ENCODE data around the gene CDK2. TPM values are rescaled to one million over a fixed set of nuclear protein-coding genes. Genes with fewer than 3 reads are reported as not detected.

CDK2 gene
- total RNA-seq, 8 experiments from 2014 or later = 6.0 to 43.0 (median 15.8) TPM

- H3K4me3 ChIP-seq = peak overlapping the region; percentile 88 to 100 (median 99)
- in situ Hi-C loops (cut with MboI; ENCODE audit: low pct_unique_long_range_greater_than_20kb in 2 of 9, low sequenced_read_pairs in 9 of 9, unreplicated experiment in 9 of 9) = no loop called here
- H3K27ac ChIP-seq = peak overlapping the region; percentile 89 to 92
- peak; percentile 66 to 86 (median 79) for ATAC-seq (replicated peaks in 6 of 8)
- H3K4me1 ChIP-seq (replicated peaks in 1 of 2) = peaks cover 4 to 11% of the 10 kb centered on the region in 2 donors
- 0 to 26% (median 4%) methylated on average over 1 to 13 of the region's 44 CpGs; no CpG with 5 or more reads in 1 of the 10 experiments for WGBS, 10 experiments
Observed at GRCh38 chr12:56007564-56008559, 41.2 kb downstream of the CDK2 start.

DNA sequence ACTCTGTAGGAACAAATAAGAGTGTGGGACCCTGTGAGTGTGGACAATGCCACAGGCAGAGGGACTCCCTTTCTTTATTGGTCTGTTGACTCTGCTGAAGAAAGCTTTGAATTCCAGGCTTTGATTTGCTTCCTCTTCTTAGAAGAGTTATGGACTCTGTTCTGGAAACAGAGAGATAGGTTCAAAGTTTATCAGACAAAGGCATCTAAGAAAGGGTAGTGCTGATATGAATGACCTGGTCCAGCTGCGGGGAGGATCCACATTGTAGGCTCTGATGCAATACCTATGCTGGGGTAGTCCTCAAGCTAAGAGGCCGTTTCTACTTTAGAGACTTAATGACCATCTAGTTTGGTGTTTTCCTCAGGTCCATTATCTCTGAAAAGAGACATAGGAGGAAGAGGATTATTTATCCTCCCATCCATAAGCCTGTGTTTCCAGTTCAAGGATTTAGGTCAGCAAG is 43.5 kb downstream of the CDK2 start:
- in situ Hi-C loops (cut with MboI; ENCODE audit: low pct_unique_long_range_greater_than_20kb in 2 of 9, low sequenced_read_pairs in 9 of 9, unreplicated experiment in 9 of 9) = no loop called here
- H3K4me1 ChIP-seq (replicated peaks in 1 of 2) = peaks cover 4 to 11% of the 10 kb centered on the region in 2 donors
- no peak for ATAC-seq (replicated peaks in 6 of 8)
- no peak overlapping the region for H3K4me3 ChIP-seq
- WGBS, 10 experiments = 0 to 85% (median 63%) methylated on average over 1 to 2 of the region's 2 CpGs; no CpG with 5 or more reads in 4 of the 10 experiments
- H3K27ac ChIP-seq = no peak overlapping the region

GRCh38 chr12:56011509-56012090 is 45.0 kb downstream of the CDK2 start:
- peaks cover 4 to 11% of the 10 kb centered on the region in 2 donors for H3K4me1 ChIP-seq (replicated peaks in 1 of 2)
- ATAC-seq (replicated peaks in 6 of 8) = no peak
- H3K27ac ChIP-seq = no peak overlapping the region
- no peak overlapping the region for H3K4me3 ChIP-seq
- 67 to 100% (median 100%) methylated on average over 1 to 2 of the region's 2 CpGs; no CpG with 5 or more reads in 1 of the 10 experiments for WGBS, 10 experiments
- in situ Hi-C loops (cut with MboI; ENCODE audit: low pct_unique_long_range_greater_than_20kb in 2 of 9, low sequenced_read_pairs in 9 of 9, unreplicated experiment in 9 of 9) = no loop called here

GRCh38 chr12:56013482-56013881 is 46.9 kb downstream of the CDK2 start:
- no peak for ATAC-seq (replicated peaks in 6 of 8)
- H3K27ac ChIP-seq = no peak overlapping the region
- peaks cover under 1 to 7% of the 10 kb centered on the region in 2 donors for H3K4me1 ChIP-seq (replicated peaks in 1 of 2)
- in situ Hi-C loops (cut with MboI; ENCODE audit: low pct_unique_long_range_greater_than_20kb in 2 of 9, low sequenced_read_pairs in 9 of 9, unreplicated experiment in 9 of 9) = no loop called here
- H3K4me3 ChIP-seq = no peak overlapping the region
- 90 to 100% (median 99%) methylated on average over 1 to 4 of the region's 5 CpGs; no CpG with 5 or more reads in 6 of the 10 experiments for WGBS, 10 experiments

DNA sequence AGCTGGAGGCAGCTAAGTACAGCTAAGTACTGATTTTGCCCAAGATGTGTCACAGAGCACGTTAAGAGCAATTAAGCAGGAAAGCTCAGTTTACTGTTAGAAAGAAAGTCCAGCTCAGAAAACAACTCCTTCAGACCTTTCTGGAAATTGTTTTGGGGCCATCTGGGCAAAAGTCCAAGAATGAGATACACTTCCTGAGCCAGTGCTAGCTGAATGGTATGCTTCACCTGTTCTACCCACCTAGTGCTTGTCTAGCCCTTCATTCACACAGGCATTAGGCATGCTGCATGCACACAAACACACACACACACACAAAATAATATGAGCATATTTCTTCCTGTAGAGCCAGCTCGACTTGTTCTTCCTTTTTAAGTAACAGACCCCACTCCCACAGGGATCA is 47.6 kb downstream of the CDK2 start:
- no peak overlapping the region for H3K27ac ChIP-seq
- H3K4me3 ChIP-seq = no peak overlapping the region
- peaks cover 0 to 7% of the 10 kb centered on the region in 2 donors for H3K4me1 ChIP-seq (replicated peaks in 1 of 2)
- ATAC-seq (replicated peaks in 6 of 8) = no peak
- WGBS, 10 experiments = 41 to 100% (median 71%) methylated on average over 1 to 2 of the region's 2 CpGs; no CpG with 5 or more reads in 2 of the 10 experiments
- in situ Hi-C loops (cut with MboI; ENCODE audit: low pct_unique_long_range_greater_than_20kb in 2 of 9, low sequenced_read_pairs in 9 of 9, unreplicated experiment in 9 of 9) = no loop called here

DNA sequence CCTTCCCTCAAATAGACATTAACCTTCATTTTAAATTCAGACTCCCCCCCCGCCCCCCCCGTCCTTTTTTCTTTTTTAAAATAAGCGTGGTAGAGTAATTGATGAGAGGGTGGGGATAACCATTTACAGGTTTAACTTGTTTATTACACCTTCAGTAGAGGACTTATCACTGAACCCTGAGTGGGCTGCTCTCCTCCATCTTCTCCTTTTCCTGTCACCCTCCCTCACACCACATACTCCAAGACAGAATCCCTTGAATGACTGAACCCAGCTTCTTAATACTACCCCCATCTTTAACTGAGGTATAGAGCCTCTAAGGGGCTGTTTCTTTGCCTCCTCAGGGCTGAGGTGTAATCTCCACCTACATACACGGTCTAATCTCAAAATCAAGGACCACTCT is 50.6 kb downstream of the CDK2 start:
- peaks cover 7 to 13% of the 10 kb centered on the region in 2 donors for H3K4me1 ChIP-seq (replicated peaks in 1 of 2)
- 61 to 94% (median 83%) methylated on average over 1 to 3 of the region's 4 CpGs; no CpG with 5 or more reads in 7 of the 10 experiments for WGBS, 10 experiments
- no peak overlapping the region for H3K27ac ChIP-seq
- no peak for ATAC-seq (replicated peaks in 6 of 8)
- in situ Hi-C loops (cut with MboI; ENCODE audit: low pct_unique_long_range_greater_than_20kb in 2 of 9, low sequenced_read_pairs in 9 of 9, unreplicated experiment in 9 of 9) = no loop called here
- H3K4me3 ChIP-seq = no peak overlapping the region

- Histone ChIP-seq H3K4me3 (no peak overlapping the region), H3K27ac (no peak overlapping the region), H3K4me1 (replicated peaks in 1 of 2) (peaks cover 19 to 24% of the 10 kb centered on the region in 2 donors)
- in situ Hi-C loops (cut with MboI; ENCODE audit: low pct_unique_long_range_greater_than_20kb in 2 of 9, low sequenced_read_pairs in 9 of 9, unreplicated experiment in 9 of 9) = no loop called here
- ATAC-seq (replicated peaks in 6 of 8) = no peak
- 60 to 100% (median 86%) methylated on average over 1 of the region's 1 CpG; no CpG with 5 or more reads in 4 of the 10 experiments for WGBS, 10 experiments
Observed at GRCh38 chr12:56018356-56018755, 51.7 kb downstream of the CDK2 start.

DNA sequence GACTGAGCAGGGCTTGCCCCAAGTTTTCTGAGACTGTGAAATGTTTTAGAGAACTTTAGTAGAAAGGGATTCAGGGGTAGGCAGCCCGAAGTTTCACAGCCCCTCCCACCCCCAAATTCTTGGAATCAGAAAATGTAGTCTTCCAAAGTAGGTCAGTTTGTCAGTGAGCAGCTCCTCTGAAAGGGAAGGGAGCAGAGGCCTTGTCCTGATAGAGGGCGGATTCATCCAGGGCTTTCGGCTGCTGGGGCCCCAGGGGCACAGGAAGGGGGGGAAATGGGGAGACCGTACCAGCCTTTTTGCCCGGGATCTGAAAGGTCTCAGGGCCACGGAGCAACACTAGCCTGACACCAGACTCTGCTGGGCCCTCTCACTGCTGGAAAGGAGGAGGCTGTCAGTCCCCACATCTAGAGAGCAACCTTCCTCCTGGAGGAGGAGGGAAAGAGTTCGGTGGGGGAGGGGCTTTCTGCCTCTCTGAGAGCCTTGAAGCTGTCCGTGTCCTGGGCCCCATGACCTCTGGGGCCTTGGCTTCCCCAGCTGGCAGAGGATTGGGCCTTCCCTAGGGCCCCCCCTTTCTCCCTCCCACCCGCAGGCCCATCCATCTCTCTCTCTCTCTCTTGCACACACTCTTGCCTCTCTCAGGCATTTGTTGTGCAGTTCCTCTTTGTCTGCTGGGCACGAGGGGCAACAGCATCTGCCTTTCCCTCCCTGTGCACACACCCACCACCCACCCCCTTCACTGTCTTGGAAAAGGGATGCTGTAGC is 54.0 kb downstream of the CDK2 start, which contains the start of gene IKZF4:
TSS of gene IKZF4 (plus strand) at position 621 of the 762 bp plus-strand sequence. CDS start 451 bp downstream, outside the sequence.
- Histone ChIP-seq H3K4me3 (peak within 1 kb of the TSS; percentile 40 to 52 (median 45)), H3K4me1 (replicated peaks in 1 of 2) (peaks cover 23 to 32% of the 10 kb centered on the region in 2 donors), H3K27ac (peak within 1 kb of the TSS; percentile 92 to 93)
- in situ Hi-C loops (cut with MboI; ENCODE audit: low pct_unique_long_range_greater_than_20kb in 2 of 9, low sequenced_read_pairs in 9 of 9, unreplicated experiment in 9 of 9) = no loop called here
- 0 to 20% (median 6%) methylated on average over 1 to 2 of the region's 10 CpGs; no CpG with 5 or more reads in 6 of the 10 experiments for WGBS, 10 experiments
- ATAC-seq (replicated peaks in 6 of 8) = peak in 5 of 8 experiments; percentile 76 to 80 (median 79)

GRCh38 chr12:56021889-56022497 is 55.4 kb downstream of the CDK2 start:
- Histone ChIP-seq H3K27ac (peak overlapping the region; percentile 92 to 93), H3K4me1 (replicated peaks in 1 of 2) (peaks cover 23 to 32% of the 10 kb centered on the region in 2 donors), H3K4me3 (peak overlapping the region; percentile 40 to 52 (median 45))
- in situ Hi-C loops (cut with MboI; ENCODE audit: low pct_unique_long_range_greater_than_20kb in 2 of 9, low sequenced_read_pairs in 9 of 9, unreplicated experiment in 9 of 9) = no loop called here
- ATAC-seq (replicated peaks in 6 of 8) = peak in 1 of 8 experiments; percentile 0
- WGBS, 10 experiments = 0 to 60% (median 10%) methylated on average over 1 to 2 of the region's 2 CpGs; no CpG with 5 or more reads in 7 of the 10 experiments

Other genes starting within 250 kb of the CDK2 start
- gene RDH5, start 246.4 kb upstream of the CDK2 start, total RNA-seq = 10 to 100 TPM in 1 of 8 experiments, 1 to 10 TPM in 7; 1.4 to 23.6 (median 3.6) TPM
- 1,000 to 10,000 TPM in 1 of 8 experiments, 100 to 1,000 TPM in 7; 313 to 1,570 (median 525) TPM for gene CD63, start 237.8 kb upstream of the CDK2 start, total RNA-seq
- gene GDF11, start 223.7 kb upstream of the CDK2 start, total RNA-seq = 10 to 100 TPM in 4 of 8 experiments, 1 to 10 TPM in 4; 3.6 to 35.9 (median 9.1) TPM
- gene SARNP, start 149.1 kb upstream of the CDK2 start, total RNA-seq = 100 to 1,000 TPM in 5 of 8 experiments, 10 to 100 TPM in 3; 81.9 to 148 (median 114) TPM
- 10 to 100 TPM; 13.1 to 42.0 (median 25.4) TPM for gene ORMDL2, start 148.8 kb upstream of the CDK2 start, total RNA-seq
- 10 to 100 TPM; 22.0 to 41.1 (median 29.8) TPM for gene DNAJC14, start 137.2 kb upstream of the CDK2 start, total RNA-seq
- gene MMP19, start 123.9 kb upstream of the CDK2 start, total RNA-seq = 1 to 10 TPM in 5 of 8 experiments, under 1 TPM in 3; 0.16 to 3.8 (median 1.3) TPM
- 10 to 100 TPM; 20.1 to 44.4 (median 31.7) TPM for gene PYM1, start 38.9 kb upstream of the CDK2 start, total RNA-seq
- 10 to 100 TPM in 4 of 8 experiments, 1 to 10 TPM in 4; 3.4 to 63.0 (median 9.2) TPM for gene DGKA, start 35.7 kb upstream of the CDK2 start, total RNA-seq
- 10 to 100 TPM in 1 of 8 experiments, 1 to 10 TPM in 6, under 1 TPM in 1; 0.86 to 14.4 (median 1.7) TPM for gene PMEL, start 788 bp upstream of the CDK2 start, total RNA-seq
- 10 to 100 TPM; 56.3 to 95.6 (median 76.0) TPM for gene RAB5B, start 7.2 kb downstream of the CDK2 start, total RNA-seq
- 10 to 100 TPM; 10.4 to 23.0 (median 17.0) TPM for gene SUOX, start 30.4 kb downstream of the CDK2 start, total RNA-seq
- 1 to 10 TPM; 1.4 to 8.6 (median 6.4) TPM for gene IKZF4, start 54.2 kb downstream of the CDK2 start, total RNA-seq
- gene RPS26, start 75.1 kb downstream of the CDK2 start, total RNA-seq = 1,000 to 10,000 TPM in 1 of 8 experiments, 100 to 1,000 TPM in 7; 282 to 1,536 (median 616) TPM
- 1 to 10 TPM in 7 of 8 experiments, under 1 TPM in 1; 0.63 to 7.2 (median 2.1) TPM for gene ERBB3, start 113.3 kb downstream of the CDK2 start, total RNA-seq
- gene PA2G4, start 137.7 kb downstream of the CDK2 start, total RNA-seq = 100 to 1,000 TPM in 4 of 8 experiments, 10 to 100 TPM in 4; 60.8 to 254 (median 99.3) TPM
- 1,000 to 10,000 TPM; 2,948 to 7,132 (median 5,415) TPM for gene RPL41, start 149.8 kb downstream of the CDK2 start, total RNA-seq
- gene ZC3H10, start 151.4 kb downstream of the CDK2 start, total RNA-seq = 10 to 100 TPM in 3 of 8 experiments, 1 to 10 TPM in 5; 5.8 to 11.7 (median 8.0) TPM
- 10 to 100 TPM; 13.4 to 54.6 (median 44.2) TPM for gene ESYT1, start 161.4 kb downstream of the CDK2 start, total RNA-seq
- 100 to 1,000 TPM in 5 of 8 experiments, 10 to 100 TPM in 3; 61.3 to 217 (median 142) TPM for gene MYL6B, start 185.8 kb downstream of the CDK2 start, total RNA-seq
- 1,000 to 10,000 TPM; 1,063 to 2,469 (median 1,244) TPM for gene MYL6, start 191.5 kb downstream of the CDK2 start, total RNA-seq
- gene SMARCC2, start 222.7 kb downstream of the CDK2 start, total RNA-seq = 100 to 1,000 TPM in 1 of 8 experiments, 10 to 100 TPM in 7; 18.1 to 110 (median 77.9) TPM

Data from motor neuron (in vitro differentiated cells).